ENCODE measurements around the gene SLC43A3.
"Not testable (repeated sequence)": the region's sequence is repeated elsewhere in the genome, so short reads cannot be mapped to it uniquely, and the experiment has no call there.

SLC43A3 gene

DNA sequence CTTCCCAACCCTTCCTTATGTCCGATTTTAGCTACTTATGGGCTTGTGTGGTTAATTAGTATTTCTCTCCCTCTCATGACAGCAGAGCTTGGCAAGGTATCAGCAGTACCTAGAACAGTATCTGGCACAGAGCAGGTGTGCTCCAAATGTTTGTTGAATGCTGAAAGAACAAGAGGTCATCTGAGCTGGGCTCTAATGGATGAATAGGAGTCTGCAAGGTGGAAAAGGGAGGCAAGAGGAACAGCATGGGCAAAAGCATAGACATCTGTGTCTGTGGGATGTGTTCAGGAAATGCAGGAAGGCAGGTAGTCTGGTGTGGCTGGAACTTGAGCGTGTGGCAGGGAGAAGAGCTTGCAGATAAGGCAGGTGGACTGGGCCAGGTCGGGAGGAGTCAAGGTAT is 65.0 kb downstream of the SLC43A3 start:
- Mint-ChIP-seq H3K36me3 (ENCODE audit: low read depth) (no peaks in the 10 kb centered on the region), H3K9me3 (no peaks in the 10 kb centered on the region), H3K4me3 (no peak overlapping the region), H3K27me3 (ENCODE audit: low read depth, poor library complexity) (peaks cover 21% of the 10 kb centered on the region), H3K4me1 (peaks cover 40% of the 10 kb centered on the region), H3K27ac (peak overlapping the region; percentile 11)
- DNase-seq: no peak
- TF ChIP-seq, protein P1, sequence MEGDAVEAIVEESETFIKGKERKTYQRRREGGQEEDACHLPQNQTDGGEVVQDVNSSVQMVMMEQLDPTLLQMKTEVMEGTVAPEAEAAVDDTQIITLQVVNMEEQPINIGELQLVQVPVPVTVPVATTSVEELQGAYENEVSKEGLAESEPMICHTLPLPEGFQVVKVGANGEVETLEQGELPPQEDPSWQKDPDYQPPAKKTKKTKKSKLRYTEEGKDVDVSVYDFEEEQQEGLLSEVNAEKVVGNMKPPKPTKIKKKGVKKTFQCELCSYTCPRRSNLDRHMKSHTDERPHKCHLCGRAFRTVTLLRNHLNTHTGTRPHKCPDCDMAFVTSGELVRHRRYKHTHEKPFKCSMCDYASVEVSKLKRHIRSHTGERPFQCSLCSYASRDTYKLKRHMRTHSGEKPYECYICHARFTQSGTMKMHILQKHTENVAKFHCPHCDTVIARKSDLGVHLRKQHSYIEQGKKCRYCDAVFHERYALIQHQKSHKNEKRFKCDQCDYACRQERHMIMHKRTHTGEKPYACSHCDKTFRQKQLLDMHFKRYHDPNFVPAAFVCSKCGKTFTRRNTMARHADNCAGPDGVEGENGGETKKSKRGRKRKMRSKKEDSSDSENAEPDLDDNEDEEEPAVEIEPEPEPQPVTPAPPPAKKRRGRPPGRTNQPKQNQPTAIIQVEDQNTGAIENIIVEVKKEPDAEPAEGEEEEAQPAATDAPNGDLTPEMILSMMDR (IDR thresholded peaks at IDR 0.05): no peak

DNA sequence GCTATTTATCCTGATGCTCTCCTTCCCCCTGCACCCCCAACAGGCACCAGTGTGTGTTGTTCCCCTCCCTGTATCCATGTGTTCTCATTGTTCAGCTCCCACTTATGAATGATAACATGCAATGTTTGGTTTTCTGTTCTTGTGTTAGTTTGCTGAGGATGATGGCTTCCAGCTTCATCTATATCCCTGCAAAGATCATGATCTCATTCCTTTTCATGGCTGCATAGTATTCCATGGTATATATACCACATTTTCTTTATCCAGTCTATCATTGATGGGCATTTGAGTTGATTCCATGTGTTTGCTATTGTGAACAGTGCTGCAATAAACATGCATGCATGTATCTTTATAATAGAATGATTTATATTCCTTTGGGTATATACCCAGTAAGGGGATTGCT is 65.5 kb downstream of the SLC43A3 start:
- not testable (repeated sequence) for H3K27ac Mint-ChIP-seq; H3K36me3 Mint-ChIP-seq (ENCODE audit: low read depth); DNase-seq; H3K9me3 Mint-ChIP-seq; H3K4me3 Mint-ChIP-seq
- Mint-ChIP-seq H3K4me1 (peaks cover 38% of the 10 kb centered on the region), H3K27me3 (ENCODE audit: low read depth, poor library complexity) (peaks cover 21% of the 10 kb centered on the region)

DNA sequence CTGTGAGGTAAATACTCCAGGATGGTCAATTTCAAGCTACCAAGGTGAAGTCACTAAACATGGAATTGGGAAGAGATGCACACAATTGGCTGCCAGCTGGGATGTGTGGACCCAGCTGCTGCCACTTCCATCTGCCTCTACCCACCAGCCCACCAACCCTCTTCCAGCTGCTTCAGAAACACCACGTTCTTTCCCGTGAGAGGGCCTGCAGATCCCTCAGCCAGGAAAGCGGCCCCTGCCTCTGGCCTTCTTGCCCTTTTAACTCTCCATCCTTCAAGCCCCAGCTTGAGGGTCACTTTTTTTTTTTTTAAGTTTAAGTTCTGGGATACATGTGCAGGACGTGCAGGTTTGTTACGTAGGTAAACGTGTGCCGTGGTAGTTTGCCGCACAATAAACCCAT is 65.9 kb downstream of the SLC43A3 start:
- DNase-seq: no peak
- Mint-ChIP-seq H3K27ac (no peak overlapping the region), H3K27me3 (ENCODE audit: low read depth, poor library complexity) (peaks cover 21% of the 10 kb centered on the region), H3K36me3 (ENCODE audit: low read depth) (no peaks in the 10 kb centered on the region), H3K9me3 (no peaks in the 10 kb centered on the region), H3K4me1 (peaks cover 43% of the 10 kb centered on the region), H3K4me3 (no peak overlapping the region)
- TF ChIP-seq, protein P1 (IDR thresholded peaks at IDR 0.05): no peak

DNA sequence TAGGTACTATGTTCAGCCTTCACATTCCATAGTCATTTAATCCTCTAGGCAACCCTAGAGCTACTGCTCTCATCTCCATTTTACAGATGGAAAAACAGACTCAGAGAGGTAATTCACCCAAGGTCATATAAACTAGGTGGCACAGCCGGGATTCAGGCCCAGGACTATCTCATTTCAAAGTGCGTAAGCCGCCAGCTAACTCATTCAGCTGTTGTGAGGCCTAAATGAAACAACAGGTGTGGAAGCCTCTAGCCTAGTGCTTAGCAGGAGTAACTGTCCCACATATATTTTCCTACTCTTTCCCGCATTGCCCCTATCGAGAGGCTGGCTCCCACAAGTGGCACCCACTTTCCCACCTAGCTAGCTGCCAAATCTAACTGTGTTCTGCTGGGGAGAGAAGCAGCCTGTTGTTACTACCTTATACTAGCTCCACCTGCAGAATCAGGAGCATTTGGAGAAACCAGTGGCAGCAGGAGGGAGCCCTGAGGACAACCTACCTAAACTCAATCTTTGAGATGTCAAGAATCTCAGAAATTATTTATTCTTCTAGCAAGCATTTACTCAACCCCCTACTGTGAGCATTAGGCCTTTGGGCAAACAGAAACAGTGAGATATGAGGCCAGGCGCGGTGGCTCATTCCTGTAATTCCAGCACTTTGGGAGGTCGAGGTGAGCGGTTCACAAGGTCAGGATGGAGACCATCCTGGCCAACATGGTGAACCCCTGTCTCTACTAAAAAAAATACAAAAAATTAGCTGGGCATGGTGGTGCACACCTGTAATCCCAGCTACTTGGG is 66.8 kb downstream of the SLC43A3 start:
- TF ChIP-seq, protein P1 (IDR thresholded peaks at IDR 0.05): no peak
- Mint-ChIP-seq H3K4me3 (no peak overlapping the region), H3K36me3 (ENCODE audit: low read depth) (no peaks in the 10 kb centered on the region), H3K4me1 (peaks cover 40% of the 10 kb centered on the region), H3K27me3 (ENCODE audit: low read depth, poor library complexity) (peaks cover 15% of the 10 kb centered on the region), H3K27ac (no peak overlapping the region), H3K9me3 (no peaks in the 10 kb centered on the region)
- DNase-seq: no peak

DNA sequence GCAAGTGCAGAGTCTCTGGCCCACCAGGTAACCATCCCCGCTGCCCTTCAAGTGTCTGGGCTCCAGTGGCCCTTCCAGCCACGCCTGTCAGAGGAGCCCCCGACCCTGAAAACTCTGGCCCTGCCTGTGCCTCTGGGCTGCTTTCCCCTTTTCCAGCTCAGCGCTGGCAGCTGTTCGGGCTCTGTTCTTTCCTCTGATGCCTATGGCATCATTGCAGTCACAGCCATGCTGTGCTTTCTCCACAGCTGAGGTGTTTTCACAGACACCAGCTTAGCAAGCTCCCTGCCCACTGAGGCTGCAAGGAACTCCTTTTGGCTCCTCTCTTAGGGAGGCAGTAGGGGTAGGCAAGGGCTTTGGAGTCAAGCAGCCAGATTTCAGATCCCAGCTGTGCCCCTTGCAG is 67.5 kb downstream of the SLC43A3 start:
- DNase-seq: no peak
- peak overlapping the region; percentile 54 for H3K27ac Mint-ChIP-seq
- no peaks in the 10 kb centered on the region for H3K36me3 Mint-ChIP-seq (ENCODE audit: low read depth)
- H3K9me3 Mint-ChIP-seq: no peaks in the 10 kb centered on the region
- no peak overlapping the region for H3K4me3 Mint-ChIP-seq
- H3K4me1 Mint-ChIP-seq: peaks cover 41% of the 10 kb centered on the region
- TF ChIP-seq, protein P1 (IDR thresholded peaks at IDR 0.05): no peak
- H3K27me3 Mint-ChIP-seq (ENCODE audit: low read depth, poor library complexity): peaks cover 17% of the 10 kb centered on the region

DNA sequence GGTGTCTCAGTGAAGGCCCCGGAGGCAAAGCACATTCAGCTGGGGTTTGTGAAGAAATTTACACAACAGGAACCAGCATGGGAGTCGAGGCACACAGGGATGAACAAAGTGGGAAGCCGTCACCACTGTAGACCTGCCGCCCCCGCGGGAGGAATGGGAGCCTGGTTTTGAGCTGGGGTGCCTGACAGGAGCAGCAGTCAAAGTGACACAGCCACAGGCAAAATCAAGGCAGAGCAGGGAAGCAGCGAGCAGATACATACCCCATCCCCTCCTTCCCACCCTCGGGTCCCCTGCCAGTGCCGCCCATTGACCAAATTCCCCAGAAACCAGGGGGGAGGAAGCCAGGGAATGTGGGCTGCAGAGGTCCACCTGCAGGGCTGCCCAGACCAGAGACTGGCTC is 67.9 kb downstream of the SLC43A3 start:
- Mint-ChIP-seq H3K4me3 (no peak overlapping the region), H3K27ac (no peak overlapping the region), H3K4me1 (peaks cover 45% of the 10 kb centered on the region), H3K9me3 (no peaks in the 10 kb centered on the region), H3K27me3 (ENCODE audit: low read depth, poor library complexity) (peaks cover 18% of the 10 kb centered on the region), H3K36me3 (ENCODE audit: low read depth) (no peaks in the 10 kb centered on the region)
- TF ChIP-seq, protein P1 (IDR thresholded peaks at IDR 0.05): no peak
- no peak for DNase-seq
